Measurements from ENCODE around the gene BCL2L12.
"Not testable (repeated sequence)": the region's sequence is repeated elsewhere in the genome, so short reads cannot be mapped to it uniquely, and the experiment has no call there.

The BCL2L12 gene, protein sequence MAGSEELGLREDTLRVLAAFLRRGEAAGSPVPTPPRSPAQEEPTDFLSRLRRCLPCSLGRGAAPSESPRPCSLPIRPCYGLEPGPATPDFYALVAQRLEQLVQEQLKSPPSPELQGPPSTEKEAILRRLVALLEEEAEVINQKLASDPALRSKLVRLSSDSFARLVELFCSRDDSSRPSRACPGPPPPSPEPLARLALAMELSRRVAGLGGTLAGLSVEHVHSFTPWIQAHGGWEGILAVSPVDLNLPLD

DNA sequence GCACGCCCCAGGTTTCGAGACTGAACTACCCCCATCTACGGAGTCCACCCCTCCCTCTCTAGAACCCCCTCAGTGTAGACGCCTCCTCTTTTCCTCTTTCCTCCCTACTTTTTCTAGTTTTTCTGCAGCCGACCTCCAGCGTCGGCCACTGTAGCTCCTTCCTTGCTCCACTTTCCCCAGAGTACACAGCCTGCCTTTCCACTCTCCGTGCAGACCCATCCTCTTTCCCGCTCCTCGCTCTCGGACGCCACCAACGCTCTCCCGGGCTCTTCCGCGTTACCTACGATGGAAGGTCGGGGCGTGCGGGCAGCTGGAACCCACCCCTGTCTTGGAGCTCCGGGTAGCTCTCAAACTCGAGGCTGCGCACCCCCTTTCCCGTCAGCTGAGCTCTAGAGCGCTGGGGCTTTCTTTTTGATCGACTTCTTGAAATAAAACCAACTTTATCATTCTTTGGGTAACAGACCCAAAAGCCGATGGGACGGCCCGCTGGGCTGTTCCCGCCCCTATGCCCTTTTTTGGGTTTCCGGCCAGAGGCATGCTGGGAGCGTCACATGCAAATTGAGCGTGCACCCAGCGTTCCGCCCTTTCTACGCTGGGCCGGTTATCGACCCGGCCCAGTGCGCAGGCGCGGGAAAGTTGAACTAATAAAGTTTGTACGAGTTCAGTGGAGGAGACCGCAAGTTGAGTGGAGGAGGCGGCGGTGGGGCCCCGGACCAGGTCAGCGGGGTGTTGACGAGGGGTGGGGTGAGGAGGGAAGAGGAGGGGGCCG lies at the start of gene BCL2L12, which contains the start of gene IRF3:
Gene BCL2L12, plus strand, starts transcription at position 583 of the 769 bp plus-strand sequence. CDS start 760 bp downstream, outside the sequence.
Gene IRF3, minus strand, starts transcription at position 507 of the 769 bp plus-strand sequence. CDS start 1,019 bp downstream, outside the sequence.
- peak; percentile 92 for DNase-seq

DNA sequence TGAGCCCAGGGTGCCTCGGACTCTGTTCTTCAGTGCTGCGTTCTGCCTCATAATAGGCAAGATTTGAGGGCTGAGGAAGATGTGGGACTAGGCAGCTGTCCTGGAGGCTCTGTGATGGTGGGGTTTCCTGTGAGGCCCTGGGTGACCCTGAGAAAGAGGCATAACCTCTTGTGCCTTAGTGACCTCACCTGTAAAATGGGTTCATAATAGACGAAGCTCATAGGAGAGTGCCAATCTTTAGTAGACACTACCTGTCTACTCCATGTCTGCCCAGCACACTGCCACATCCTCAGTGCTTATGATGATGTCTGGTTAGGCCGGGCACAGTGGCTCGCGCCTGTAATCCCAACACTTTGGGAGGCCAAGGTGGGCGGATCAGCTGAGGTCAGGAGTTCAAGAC lies 49.2 kb upstream of the BCL2L12 start:
- DNase-seq = no peak

DNA sequence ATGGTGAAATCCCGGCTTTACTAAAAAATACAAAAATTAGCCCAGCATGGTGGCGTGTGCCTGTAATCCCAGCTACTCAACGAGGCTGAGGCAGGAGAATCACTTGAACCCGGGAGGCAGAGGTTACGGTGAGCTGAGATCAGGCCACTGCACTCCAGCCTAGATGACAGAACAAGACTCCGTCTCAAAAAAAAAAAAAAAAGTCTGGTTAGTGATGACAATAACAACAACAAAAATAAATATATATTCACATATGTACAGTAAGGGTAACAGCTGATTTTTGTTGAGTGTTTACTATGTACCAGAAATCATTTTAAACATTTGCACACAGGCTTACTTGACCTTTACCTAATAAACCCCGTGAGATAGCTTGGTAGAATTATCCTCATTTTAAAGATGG lies 48.8 kb upstream of the BCL2L12 start:
- no peak for DNase-seq

DNA sequence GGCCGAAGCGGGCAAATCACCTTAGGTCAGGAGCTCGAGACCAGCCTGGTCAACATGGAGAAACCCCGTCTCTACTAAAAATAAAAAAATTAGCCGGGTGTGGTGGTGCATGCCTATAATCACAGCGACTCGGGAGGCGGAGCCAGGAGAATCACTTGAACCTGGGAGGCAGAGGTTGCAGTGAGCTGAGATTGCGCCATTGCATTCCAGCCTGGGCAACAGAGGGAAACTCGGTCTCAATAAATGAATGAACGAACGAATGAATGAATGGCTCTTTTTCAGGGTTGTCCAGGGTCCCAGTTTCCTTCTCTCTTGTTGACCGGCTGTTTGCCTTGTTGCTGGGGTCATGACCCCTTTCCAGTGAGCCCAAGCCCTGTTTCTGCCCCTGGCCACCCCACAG lies 47.9 kb upstream of the BCL2L12 start:
- not testable (repeated sequence) for DNase-seq

DNA sequence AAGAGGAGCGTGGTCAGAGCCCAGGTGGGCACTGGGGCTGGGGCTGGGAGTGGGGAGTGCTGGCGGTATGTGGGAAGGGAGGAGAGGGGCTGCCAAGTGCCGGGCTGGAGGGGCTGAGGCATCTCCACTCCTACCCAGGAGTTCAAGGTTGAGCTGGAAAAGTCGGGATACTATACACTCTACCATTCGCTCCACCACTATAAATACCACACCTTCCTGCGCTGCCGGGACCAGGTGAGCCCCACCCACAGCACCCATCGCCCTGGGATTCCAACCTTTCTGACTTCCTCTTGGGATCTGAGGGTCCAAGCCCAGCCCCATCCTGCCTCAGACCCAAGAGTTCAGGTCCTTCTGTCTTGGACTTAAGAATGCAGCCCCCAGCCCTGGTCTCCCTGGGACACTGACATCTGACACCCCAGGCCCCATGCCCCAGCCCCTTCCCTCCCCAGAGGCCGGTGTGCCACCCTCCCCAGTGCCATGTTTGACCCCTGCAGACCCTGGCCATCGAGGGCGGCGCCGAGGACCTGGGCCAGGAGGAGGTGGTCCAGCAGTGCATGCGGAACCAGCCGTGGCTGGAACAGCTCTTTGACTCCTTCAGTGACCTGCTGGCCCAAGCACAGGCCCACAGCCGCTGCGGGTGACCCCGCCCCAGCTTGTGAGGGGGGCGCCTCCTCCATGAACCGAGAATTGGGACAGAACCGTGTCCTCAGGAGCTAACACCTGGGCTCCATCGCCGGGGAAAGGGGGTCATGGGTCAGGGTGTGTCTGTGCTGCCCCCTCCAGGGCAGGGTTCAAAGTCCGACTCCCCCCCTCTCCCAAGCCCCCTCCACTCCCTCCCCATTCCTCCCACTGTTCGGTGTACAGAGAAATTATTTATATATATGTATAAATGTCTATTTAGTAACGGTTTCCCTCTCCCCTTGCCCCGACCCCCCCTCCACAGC lies 40.5 kb upstream of the BCL2L12 start:
- DNase-seq = no peak

DNA sequence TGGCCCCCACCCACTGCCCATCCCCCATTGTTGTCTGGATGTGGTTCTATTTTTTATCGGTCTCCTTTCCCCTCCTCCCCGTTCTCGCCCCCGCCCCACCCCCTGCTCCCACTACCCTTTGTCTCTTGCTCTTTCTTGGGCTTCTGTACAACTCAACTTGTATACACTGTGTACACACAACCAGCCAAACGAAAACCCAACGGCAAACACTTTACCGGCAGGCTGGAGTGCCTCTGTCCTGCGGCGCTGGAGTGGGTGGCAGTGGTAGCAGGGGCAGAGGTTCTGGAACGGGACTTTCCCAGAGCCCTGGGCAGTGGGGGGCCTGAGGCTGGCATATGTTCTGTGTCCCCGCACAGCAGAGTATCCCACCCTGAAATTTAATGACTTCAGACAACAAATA lies 39.5 kb upstream of the BCL2L12 start:
- no peak for DNase-seq

DNA sequence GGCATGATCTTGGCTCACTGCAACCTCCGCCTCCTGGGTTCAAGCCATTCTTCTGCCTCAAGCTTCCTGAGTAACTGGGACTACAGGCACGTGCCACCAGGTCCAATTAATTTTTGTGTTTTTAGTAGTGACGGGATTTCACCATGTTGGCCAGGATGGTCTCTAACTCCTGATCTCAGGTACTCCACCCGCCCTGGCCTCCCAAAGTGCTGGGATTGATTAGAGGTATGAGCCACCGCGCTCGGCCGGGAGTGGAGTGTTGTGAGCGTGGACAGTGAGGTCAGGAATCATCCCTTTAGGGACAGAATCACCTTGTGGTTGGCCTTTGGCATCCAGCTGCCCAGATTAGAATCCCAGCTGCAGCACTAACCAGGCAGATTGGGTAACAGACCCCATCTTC lies 36.1 kb upstream of the BCL2L12 start:
- DNase-seq = no peak

DNA sequence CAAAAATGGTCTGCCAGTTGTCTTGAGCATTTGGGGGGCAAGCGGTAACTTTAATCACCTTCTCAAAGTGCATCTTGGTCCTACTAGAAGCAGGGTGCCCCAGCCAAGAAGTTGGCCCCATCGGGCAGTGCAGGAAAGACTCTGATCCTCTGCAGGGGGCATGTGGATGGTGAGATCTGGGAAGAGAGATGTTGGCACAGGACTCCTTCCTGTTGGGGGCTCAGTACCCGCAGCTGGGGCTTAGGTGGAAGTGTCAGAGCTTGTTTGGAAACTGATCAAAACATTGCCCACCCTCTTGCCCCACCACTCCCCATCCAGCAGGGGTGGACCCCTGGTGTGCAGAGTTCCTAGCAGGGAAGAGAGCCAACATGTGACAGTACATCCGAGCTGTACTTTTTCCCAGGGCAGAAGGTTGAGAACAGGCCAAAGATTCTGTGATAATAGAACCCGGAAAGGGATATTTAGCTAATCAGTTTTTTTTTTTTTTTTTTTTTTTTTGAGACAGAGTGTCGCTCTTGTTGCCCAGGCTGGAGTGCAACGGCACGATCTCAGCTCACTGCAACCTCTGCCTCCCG lies 34.6 kb upstream of the BCL2L12 start:
- no peak for DNase-seq

DNA sequence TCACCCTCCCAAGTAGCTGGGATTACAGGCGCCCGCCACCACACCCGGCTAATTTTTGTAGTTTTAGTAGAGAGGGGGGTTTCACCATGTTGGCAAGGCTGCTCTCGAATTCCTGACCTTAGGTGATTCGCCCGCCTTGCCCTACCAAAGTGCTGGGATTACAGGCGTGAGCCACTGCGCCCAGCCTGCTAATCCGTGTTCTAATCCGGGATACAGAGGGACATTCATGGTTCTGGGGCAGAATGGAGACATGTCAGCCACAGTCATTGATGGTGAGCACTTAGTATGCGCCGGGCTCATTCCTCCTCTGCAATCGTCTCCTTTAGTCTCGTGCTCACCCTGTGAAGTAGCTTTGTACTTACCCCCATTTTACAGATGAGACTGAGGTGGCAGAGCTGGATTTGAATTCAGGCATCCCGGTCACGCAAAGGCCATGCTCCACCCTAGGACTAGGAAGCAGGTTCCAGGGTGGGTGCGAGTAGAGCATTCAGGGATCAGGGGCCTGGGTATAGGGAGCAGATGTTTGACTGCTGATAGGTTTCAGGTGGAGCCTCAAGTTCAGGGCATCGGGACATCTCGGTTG lies 34.0 kb upstream of the BCL2L12 start:
- DNase-seq = no peak

DNA sequence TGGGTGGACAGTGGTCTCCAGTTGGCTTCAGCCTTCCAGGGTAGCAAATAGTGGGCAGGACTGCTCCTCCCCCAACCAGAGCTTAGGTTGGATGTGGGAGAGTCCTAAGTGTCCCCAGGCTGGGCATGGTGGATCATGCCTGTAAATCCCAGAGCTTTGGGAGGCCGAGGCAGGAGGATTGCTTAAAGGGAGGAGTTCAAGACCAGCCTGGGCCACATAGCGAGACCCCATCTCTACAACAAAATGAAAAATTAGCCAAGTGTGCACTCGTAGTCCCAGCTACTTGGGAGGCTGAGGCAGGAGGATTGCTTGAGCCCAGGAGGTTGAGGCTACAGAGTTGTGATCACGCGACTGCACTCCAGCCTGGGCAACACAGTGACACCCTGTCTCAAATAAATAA lies 33.2 kb upstream of the BCL2L12 start:
- no peak for DNase-seq

DNA sequence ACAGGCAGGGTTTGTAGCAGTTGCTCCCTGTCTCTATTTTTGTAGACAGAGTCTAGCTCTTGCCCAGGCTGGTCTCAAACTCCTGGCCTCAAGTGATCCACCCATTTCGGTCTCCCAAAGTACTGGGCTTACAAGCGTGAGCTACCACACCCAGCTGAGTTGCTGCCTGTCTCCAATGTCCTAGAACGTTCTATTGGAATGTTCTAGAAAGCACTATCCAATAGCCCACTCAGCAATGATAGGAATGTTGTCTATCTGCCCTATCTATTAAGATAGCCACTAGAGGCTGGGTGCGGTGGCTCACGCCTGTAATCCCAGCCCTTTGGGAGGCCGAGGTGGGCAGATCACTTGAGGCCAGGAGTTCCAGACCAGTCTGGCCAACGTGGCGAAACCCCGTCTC lies 32.5 kb upstream of the BCL2L12 start:
- DNase-seq = not testable (repeated sequence)

DNA sequence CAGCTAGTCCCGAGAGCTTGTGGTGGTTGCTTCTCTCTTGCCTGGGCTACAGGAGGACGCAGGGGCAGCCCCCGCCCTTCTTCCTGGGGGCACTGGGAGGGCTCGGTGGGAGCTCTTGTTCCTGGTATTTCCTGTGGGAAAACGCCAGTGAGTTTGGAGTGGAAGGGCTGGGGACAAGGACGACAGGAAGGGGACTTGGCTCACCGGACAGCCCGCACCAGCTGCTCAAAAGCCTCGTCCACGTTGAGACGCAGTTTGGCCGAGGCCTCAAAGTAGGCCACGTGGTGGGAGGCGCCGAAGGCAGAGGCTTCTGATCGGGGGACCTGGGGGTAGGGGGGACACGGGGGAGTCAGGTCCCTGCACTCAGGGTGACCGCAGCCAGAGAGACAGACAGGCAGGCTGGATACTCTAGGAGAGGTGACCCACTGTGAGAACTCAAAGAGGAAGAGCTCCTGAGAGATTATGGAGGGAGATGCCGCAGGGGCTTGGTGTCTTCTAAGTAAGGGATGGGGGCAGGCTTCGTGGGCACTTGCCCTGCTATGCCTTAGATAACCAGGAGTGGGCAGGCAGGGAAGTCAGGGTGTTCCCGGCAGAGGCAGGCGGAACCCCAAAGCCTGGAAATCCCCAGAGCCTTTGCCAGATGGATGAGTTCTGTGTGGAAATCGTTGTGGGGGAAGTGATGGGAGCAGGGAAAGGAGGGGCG lies 30.1 kb upstream of the BCL2L12 start:
- DNase-seq = no peak

DNA sequence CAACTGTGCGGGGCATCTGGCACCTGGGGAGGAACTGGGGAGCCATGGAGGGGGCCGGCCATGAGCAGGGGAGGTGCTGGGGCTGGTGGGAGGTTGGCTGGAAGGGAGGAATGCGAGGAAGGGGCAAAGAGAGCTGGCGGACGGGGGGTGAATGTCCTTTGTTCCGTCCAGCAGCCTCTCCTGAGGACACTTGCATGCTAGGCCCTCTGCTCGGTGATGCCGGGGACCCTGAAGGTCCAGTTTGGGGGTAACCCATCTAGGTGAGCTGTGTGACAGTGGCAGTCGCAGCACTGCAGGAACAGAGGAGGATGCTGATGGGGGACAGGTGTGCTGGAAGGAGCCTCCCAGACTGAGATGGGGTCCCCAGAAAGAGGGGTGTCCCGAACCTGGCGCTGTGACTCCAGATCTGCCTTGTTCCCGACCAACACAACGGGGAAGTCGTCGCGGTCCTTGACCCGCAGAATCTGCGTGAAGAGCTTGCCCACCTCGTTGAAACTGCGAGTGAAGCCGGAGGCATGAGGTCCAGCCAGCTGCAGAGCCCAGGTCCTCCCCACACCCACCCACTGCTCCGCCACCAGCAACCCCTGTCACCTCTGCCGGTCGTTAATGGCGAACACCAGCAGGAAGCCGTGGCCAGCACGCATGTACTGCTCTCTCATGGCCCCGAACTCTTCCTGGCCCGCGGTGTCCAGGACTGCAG lies 29.4 kb upstream of the BCL2L12 start:
- DNase-seq = no peak

DNA sequence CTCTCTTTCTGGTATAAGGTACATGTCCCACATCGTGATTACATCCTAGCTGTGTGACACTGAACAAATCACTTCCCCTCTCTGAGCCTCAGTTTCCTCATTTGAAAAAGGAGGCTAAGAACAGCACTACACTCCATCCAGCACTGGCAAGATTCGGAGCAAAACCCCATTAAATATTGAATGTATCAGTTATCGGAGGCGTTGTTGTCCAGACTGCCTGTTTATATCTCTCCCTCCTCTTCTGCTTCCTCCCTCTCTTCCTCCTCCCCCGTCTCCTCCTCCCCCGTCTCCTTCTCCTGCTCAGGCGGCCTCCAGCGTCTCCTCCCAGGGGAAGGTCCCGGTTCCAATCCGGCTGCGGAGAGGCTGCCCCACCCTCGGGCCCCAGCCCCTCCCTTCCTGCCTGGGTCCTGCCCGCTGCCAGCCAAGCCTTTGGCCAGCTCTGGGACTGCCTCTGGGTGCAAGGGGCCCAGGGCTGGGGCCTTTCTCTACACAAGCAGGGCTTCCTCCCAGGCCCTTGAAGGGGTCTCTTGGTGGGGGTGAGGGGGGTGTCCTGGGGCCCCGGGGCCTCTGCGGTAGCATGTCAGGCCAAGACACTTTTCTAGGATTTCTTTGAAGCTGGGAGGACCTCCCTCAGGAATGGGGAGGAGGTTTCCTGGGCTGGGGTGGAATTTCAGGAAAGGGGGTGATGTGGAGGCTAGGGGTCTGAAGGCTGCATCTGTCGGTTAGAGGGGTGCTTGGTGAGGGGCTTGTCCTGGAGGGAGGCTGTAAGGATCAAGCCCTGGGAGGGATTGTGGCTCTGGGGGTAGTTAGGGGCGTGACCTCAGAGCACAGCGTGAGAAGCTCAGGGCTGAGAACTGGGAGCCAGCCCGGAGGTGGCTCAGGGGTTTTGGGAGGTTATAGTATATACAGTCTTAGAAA lies 27.7 kb upstream of the BCL2L12 start:
- DNase-seq = no peak

DNA sequence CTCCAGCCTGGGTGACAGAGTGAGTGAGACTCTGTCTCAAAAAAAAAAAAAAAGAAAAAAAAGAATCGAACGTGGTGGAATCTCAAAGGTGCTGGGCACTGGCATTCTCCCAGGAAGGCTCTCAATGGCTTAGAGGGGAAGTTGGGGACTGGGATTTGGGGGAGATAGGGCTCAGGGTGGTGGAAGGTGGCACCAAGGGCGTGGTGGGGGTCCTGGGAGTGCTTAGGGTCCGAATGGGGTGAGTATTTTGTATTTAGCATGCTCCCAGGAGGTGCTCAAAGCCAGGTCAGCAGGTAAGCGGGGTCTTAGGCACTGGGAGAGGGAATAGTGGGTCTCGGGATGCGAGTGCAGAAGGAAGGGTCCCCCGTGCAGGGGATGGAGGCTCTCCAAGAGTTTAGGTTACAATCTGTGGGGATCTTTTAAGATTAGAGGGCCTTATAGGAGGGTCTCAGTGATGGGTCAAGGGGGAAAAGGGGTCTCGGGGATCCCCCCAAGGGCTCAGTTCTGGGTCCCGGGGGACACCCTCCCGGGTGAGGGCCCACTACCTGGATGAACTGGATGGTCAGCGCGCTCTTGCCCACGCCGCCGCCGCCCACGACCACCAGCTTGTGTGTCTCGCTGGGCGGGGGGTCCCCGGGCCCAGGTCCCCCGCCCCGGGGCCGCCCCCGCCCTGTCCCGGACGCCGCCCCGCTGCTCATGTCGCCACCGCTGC lies 26.2 kb upstream of the BCL2L12 start:
- no peak for DNase-seq

DNA sequence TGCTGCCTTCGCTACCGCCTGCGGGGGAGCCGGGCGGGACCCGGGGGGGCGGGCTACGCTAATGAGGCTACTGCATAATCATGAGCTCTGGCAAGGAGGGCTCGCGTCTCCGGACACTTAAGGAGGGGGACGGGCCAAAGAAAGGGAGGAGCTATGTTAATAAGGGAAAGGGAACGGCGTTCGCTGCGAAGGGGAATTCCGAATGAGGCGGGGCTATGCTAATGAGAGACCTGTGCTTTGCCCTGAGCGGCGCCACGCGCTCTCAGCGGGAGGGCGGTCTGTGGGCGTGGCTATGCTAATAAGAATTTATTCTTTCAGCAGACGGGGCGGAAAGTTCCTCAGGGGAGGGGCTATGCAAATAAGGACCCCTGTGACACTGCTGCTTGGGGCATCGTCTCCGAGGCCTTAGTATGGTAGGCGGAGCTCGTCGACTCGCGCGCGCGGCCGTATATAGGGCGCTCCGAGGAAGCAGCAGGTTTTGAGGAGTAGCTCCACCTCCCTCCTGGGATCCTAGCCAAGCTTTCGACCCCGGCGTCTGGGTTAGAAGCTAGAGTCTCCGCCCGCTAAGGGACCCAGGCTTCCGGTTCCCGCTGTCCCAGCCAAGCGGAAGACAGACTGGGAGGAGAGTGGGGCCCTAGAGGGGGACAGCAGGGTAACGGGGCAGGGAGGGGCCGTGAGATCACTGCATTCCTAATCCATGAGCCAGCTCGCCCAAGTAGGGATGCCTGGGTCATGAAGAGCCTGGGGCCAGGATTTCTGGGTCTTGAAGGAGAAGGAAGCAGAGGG lies 25.4 kb upstream of the BCL2L12 start, which contains the start of gene RRAS:
Gene RRAS, minus strand, starts transcription at position 31 of the 786 bp plus-strand sequence. CDS start 45 bp downstream, outside the sequence.
- peak; percentile 99 for DNase-seq

DNA sequence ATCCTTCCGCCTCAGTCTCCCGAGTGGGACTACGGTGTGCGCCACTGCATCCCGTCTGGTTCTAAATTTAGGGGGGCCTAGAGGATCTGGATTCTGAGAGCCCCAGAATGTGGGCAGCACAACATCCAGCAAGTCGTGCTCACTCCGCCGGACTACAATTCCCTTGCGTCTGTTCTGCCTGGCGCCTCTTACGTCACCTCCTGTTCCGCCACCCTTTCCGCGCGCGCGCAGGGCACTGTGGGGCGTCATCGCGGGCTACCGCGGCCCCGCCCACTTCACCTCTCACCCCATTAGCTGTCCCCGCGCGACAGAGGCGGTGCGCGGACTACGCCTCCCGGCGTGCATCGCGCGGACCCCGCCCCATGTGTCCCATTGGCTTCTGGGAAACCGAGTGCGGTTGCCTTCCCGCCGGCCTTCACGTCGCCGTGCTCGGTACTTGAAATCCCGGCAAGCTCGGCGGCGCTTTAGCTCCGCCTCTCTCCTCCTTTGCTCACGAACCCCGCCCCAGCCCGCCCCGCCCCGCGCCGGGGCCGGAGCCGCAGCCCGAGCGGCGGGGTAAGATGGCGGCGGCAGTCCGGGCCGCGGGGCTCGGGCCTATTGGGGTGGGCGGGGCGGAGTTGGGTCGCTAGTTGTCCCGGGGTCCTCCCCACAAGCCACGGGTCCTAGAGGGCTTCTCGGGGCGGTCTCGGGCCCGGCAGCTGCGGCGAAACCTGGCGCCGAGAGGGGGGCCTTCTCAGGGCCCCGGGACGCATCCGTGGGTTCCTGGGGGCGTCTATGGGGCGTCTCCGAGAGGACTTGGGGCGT lies 23.8 kb upstream of the BCL2L12 start, which contains the start of gene SCAF1:
Gene SCAF1, plus strand, starts transcription at position 522 of the 804 bp plus-strand sequence. CDS start 2,818 bp downstream, outside the sequence.
- peak; percentile 90 for DNase-seq
